Activated naive CD4-positive, alpha-beta T cell treated with anti-CD3 and anti-CD28 coated beads, Interleukin-2, amount 10 ng/mL, durations not matched to agents 7 days and 5 days (primary cell): ENCODE results near the gene SOX6.

ENCODE experiments used
- CTCF ChIA-PET: fragments of 350-600 bp; sonication (Branson Sonifier 250); formaldehyde crosslinking; loops from one replicate; lab custom pipeline; 2021; ENCODE audit warnings: antibody characterized with exemption; lab: Charles Lee
- DNase-seq: peaks from one replicate; pipeline ENCODE4 v3.0.0-alpha.2; 2020
- H3K27ac Mint-ChIP-seq: one replicate; pipeline ENCODE4 v1.8.0; 2021; ENCODE audit warnings: mild to moderate bottlenecking, moderate library complexity, mixed read lengths
- H3K27me3 Mint-ChIP-seq: one replicate; pipeline ENCODE4 v1.8.0; 2021; ENCODE audit warnings: mild to moderate bottlenecking, mixed read lengths
- H3K36me3 Mint-ChIP-seq: one replicate; pipeline ENCODE4 v1.8.0; 2021; ENCODE audit warnings: mixed read lengths
- H3K4me1 Mint-ChIP-seq: one replicate; pipeline ENCODE4 v1.8.0; 2021; ENCODE audit warnings: mixed read lengths
- H3K4me3 Mint-ChIP-seq: one replicate; pipeline ENCODE4 v1.8.0; 2021; ENCODE audit warnings: mild to moderate bottlenecking, moderate library complexity, mixed read lengths
- H3K9me3 Mint-ChIP-seq: one replicate; pipeline ENCODE4 v1.8.0; 2021; ENCODE audit warnings: mixed read lengths

Gene SOX6

GRCh38 chr11:16318320-16318719 is 38.0 kb downstream of the SOX6 start:
- Mint-ChIP-seq H3K27me3 (no peaks in the 10 kb centered on the region), H3K36me3 (no peaks in the 10 kb centered on the region), H3K4me3 (no peak overlapping the region), H3K9me3 (no peaks in the 10 kb centered on the region), H3K4me1 (no peaks in the 10 kb centered on the region), H3K27ac (no peak overlapping the region)
- DNase-seq = no peak
- CTCF ChIA-PET = no interaction called here

- CTCF ChIA-PET = no interaction called here
- Mint-ChIP-seq H3K9me3 (no peaks in the 10 kb centered on the region), H3K27me3 (no peaks in the 10 kb centered on the region), H3K27ac (no peak overlapping the region), H3K4me3 (no peak overlapping the region), H3K4me1 (no peaks in the 10 kb centered on the region), H3K36me3 (no peaks in the 10 kb centered on the region)
- no peak for DNase-seq
Observed at GRCh38 chr11:16317712-16318111, 38.6 kb downstream of the SOX6 start.

GRCh38 chr11:16313846-16314245 is 42.5 kb downstream of the SOX6 start:
- Mint-ChIP-seq H3K4me3 (no peak overlapping the region), H3K27me3 (no peaks in the 10 kb centered on the region), H3K36me3 (no peaks in the 10 kb centered on the region), H3K27ac (no peak overlapping the region), H3K4me1 (no peaks in the 10 kb centered on the region), H3K9me3 (no peaks in the 10 kb centered on the region)
- no peak for DNase-seq
- CTCF ChIA-PET = no interaction called here

GRCh38 chr11:16312233-16312765 is 44.0 kb downstream of the SOX6 start:
- no peak overlapping the region for H3K4me3 Mint-ChIP-seq
- no peaks in the 10 kb centered on the region for H3K27me3 Mint-ChIP-seq
- no peak overlapping the region for H3K27ac Mint-ChIP-seq
- no peaks in the 10 kb centered on the region for H3K4me1 Mint-ChIP-seq
- H3K9me3 Mint-ChIP-seq = no peaks in the 10 kb centered on the region
- H3K36me3 Mint-ChIP-seq = no peaks in the 10 kb centered on the region
- no peak for DNase-seq
- CTCF ChIA-PET = no interaction called here

- no peak for DNase-seq
- Mint-ChIP-seq H3K9me3 (no peaks in the 10 kb centered on the region), H3K36me3 (no peaks in the 10 kb centered on the region), H3K27me3 (no peaks in the 10 kb centered on the region), H3K4me3 (no peak overlapping the region), H3K27ac (no peak overlapping the region), H3K4me1 (no peaks in the 10 kb centered on the region)
- CTCF ChIA-PET = no interaction called here
Observed at GRCh38 chr11:16311831-16312230, 44.5 kb downstream of the SOX6 start.

GRCh38 chr11:16310943-16311342 is 45.4 kb downstream of the SOX6 start:
- Mint-ChIP-seq H3K27me3 (no peaks in the 10 kb centered on the region), H3K4me3 (no peak overlapping the region), H3K4me1 (no peaks in the 10 kb centered on the region), H3K9me3 (no peaks in the 10 kb centered on the region), H3K36me3 (no peaks in the 10 kb centered on the region), H3K27ac (no peak overlapping the region)
- CTCF ChIA-PET = no interaction called here
- no peak for DNase-seq

GRCh38 chr11:16309226-16309625 is 47.1 kb downstream of the SOX6 start:
- Mint-ChIP-seq H3K36me3 (no peaks in the 10 kb centered on the region), H3K27me3 (no peaks in the 10 kb centered on the region), H3K4me1 (no peaks in the 10 kb centered on the region), H3K9me3 (no peaks in the 10 kb centered on the region), H3K4me3 (no peak overlapping the region), H3K27ac (no peak overlapping the region)
- CTCF ChIA-PET = no interaction called here
- DNase-seq = no peak

GRCh38 chr11:16301462-16301861 is 54.9 kb downstream of the SOX6 start:
- Mint-ChIP-seq H3K27me3 (no peaks in the 10 kb centered on the region), H3K4me1 (no peaks in the 10 kb centered on the region), H3K36me3 (no peaks in the 10 kb centered on the region), H3K27ac (no peak overlapping the region), H3K9me3 (peaks cover 2% of the 10 kb centered on the region), H3K4me3 (no peak overlapping the region)
- CTCF ChIA-PET = no interaction called here
- no peak for DNase-seq

- Mint-ChIP-seq H3K36me3 (no peaks in the 10 kb centered on the region), H3K27me3 (no peaks in the 10 kb centered on the region), H3K4me3 (no peak overlapping the region), H3K27ac (no peak overlapping the region), H3K9me3 (peaks cover 2% of the 10 kb centered on the region), H3K4me1 (no peaks in the 10 kb centered on the region)
- CTCF ChIA-PET = no interaction called here
- no peak for DNase-seq
Observed at GRCh38 chr11:16299884-16300782, 56.2 kb downstream of the SOX6 start.

- no peak for DNase-seq
- Mint-ChIP-seq H3K27ac (no peak overlapping the region), H3K9me3 (peaks cover 2% of the 10 kb centered on the region), H3K4me1 (no peaks in the 10 kb centered on the region), H3K4me3 (no peak overlapping the region), H3K27me3 (no peaks in the 10 kb centered on the region), H3K36me3 (no peaks in the 10 kb centered on the region)
- CTCF ChIA-PET = no interaction called here
Observed at GRCh38 chr11:16299390-16299789, 57.0 kb downstream of the SOX6 start.

GRCh38 chr11:16297332-16297731 is 59.0 kb downstream of the SOX6 start:
- Mint-ChIP-seq H3K27ac (no peak overlapping the region), H3K4me3 (no peak overlapping the region), H3K36me3 (no peaks in the 10 kb centered on the region), H3K9me3 (no peaks in the 10 kb centered on the region), H3K4me1 (no peaks in the 10 kb centered on the region), H3K27me3 (no peaks in the 10 kb centered on the region)
- no peak for DNase-seq
- CTCF ChIA-PET = no interaction called here

- no peak for DNase-seq
- H3K36me3 Mint-ChIP-seq = no peaks in the 10 kb centered on the region
- no peaks in the 10 kb centered on the region for H3K9me3 Mint-ChIP-seq
- H3K27ac Mint-ChIP-seq = no peak overlapping the region
- H3K27me3 Mint-ChIP-seq = no peaks in the 10 kb centered on the region
- CTCF ChIA-PET = no interaction called here
- H3K4me1 Mint-ChIP-seq = no peaks in the 10 kb centered on the region
- no peak overlapping the region for H3K4me3 Mint-ChIP-seq
Observed at GRCh38 chr11:16296273-16296672, 60.1 kb downstream of the SOX6 start.

- Mint-ChIP-seq H3K4me1 (no peaks in the 10 kb centered on the region), H3K36me3 (no peaks in the 10 kb centered on the region), H3K4me3 (no peak overlapping the region), H3K9me3 (no peaks in the 10 kb centered on the region), H3K27ac (no peak overlapping the region), H3K27me3 (no peaks in the 10 kb centered on the region)
- CTCF ChIA-PET = no interaction called here
- no peak for DNase-seq
Observed at GRCh38 chr11:16295592-16295991, 60.8 kb downstream of the SOX6 start.

- DNase-seq = no peak
- Mint-ChIP-seq H3K9me3 (peaks cover 2% of the 10 kb centered on the region), H3K4me3 (no peak overlapping the region), H3K27ac (no peak overlapping the region), H3K36me3 (no peaks in the 10 kb centered on the region), H3K27me3 (no peaks in the 10 kb centered on the region), H3K4me1 (no peaks in the 10 kb centered on the region)
- CTCF ChIA-PET = no interaction called here
Observed at GRCh38 chr11:16293204-16293681, 63.1 kb downstream of the SOX6 start.

- CTCF ChIA-PET = no interaction called here
- Mint-ChIP-seq H3K36me3 (no peaks in the 10 kb centered on the region), H3K4me3 (no peak overlapping the region)
Observed at GRCh38 chr11:16292167-16292859, 64.0 kb downstream of the SOX6 start.

More at GRCh38 chr11:16292167-16292859, 64.0 kb downstream of the SOX6 start:
- Mint-ChIP-seq H3K27ac (no peak overlapping the region), H3K9me3 (peaks cover 2% of the 10 kb centered on the region), H3K4me1 (no peaks in the 10 kb centered on the region), H3K27me3 (no peaks in the 10 kb centered on the region)
- no peak for DNase-seq
